DOHH2 (cell line): ENCODE results near the gene DHRS7B.

ENCODE experiments used
- EZH2phosphoT487 ChIP-seq: fragments of 200-600 bp; sonication (generic); IDR thresholded peaks from 2 replicates; pipeline ENCODE4 v1.6.1; 2017; ENCODE audit warnings: borderline replicate concordance, mild to moderate bottlenecking, antibody characterized with exemption, low read length, moderate library complexity, mixed read lengths
- TF ChIP-seq, protein P1 (sequence below): fragments of 200-600 bp; sonication (generic); IDR thresholded peaks from one replicate; pipeline ENCODE4 v1.5.1; 2014; ENCODE audit warnings: antibody characterized with exemption, mild to moderate bottlenecking, low read depth, low read length; ENCODE audit not compliant: poor library complexity, severe bottlenecking

GRCh38 chr17:21098934-21099689 lies 27.7 kb upstream of the DHRS7B start:
- TF ChIP-seq, protein P1, sequence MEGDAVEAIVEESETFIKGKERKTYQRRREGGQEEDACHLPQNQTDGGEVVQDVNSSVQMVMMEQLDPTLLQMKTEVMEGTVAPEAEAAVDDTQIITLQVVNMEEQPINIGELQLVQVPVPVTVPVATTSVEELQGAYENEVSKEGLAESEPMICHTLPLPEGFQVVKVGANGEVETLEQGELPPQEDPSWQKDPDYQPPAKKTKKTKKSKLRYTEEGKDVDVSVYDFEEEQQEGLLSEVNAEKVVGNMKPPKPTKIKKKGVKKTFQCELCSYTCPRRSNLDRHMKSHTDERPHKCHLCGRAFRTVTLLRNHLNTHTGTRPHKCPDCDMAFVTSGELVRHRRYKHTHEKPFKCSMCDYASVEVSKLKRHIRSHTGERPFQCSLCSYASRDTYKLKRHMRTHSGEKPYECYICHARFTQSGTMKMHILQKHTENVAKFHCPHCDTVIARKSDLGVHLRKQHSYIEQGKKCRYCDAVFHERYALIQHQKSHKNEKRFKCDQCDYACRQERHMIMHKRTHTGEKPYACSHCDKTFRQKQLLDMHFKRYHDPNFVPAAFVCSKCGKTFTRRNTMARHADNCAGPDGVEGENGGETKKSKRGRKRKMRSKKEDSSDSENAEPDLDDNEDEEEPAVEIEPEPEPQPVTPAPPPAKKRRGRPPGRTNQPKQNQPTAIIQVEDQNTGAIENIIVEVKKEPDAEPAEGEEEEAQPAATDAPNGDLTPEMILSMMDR: no peak
- TF ChIP-seq EZH2phosphoT487: no peak
